Stimulated activated CD8-positive, alpha-beta memory T cell treated with anti-CD3 and anti-CD28 coated beads, Interleukin-15, amount 100 ng/mL, for 4 hours (primary cell): ENCODE data around the gene CNNM2.
"Not testable (repeated sequence)": the region's sequence is repeated elsewhere in the genome, so short reads cannot be mapped to it uniquely, and the experiment has no call there.

Experiments used
- DNase-seq, 2 donors: peaks; one replicate each; pipeline ENCODE4 v3.0.0-alpha.2; 2020; ENCODE audit warnings: low read depth in 2 of 2

CNNM2 gene

GRCh38 chr10:103106539-103106938 lies 188.4 kb downstream of the CNNM2 start:
- no peak for DNase-seq

DNA sequence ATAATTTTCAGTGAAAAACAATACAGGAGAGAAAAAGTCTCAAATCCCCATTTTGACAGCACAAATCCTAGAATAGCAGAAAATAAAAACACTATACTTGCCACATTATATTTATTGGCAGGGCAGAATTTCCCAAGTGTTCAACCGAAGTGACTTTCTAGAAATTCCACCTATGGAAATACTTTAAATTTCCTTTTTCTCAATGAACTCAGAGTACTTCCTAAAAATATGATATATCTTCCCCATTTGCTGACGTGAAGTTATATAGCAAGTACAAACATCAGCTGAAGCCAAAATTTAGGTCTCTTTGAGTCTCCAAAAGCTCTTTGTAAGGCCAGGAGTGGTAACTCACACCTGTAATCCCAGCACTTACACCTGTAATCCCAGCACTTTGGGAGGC lies 191.7 kb downstream of the CNNM2 start:
- DNase-seq = no peak

DNA sequence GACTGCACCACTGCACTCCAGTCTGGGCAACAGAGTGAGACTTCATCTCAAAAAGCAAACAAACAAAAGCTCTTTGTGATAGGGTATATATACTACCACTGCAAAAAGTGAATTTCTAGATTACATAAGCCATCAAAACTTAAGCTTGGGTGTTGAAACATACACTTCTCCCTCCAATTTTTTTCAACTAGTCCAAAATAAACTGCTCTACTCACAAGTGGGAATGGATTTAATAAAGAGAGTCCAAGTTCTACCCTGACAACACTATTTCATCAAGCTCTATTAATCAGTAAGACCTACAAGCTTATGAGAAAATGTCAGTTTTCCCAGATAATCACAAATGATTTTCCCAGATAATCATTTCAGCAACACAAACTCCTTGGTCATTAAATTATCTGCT lies 192.3 kb downstream of the CNNM2 start:
- DNase-seq = no peak

DNA sequence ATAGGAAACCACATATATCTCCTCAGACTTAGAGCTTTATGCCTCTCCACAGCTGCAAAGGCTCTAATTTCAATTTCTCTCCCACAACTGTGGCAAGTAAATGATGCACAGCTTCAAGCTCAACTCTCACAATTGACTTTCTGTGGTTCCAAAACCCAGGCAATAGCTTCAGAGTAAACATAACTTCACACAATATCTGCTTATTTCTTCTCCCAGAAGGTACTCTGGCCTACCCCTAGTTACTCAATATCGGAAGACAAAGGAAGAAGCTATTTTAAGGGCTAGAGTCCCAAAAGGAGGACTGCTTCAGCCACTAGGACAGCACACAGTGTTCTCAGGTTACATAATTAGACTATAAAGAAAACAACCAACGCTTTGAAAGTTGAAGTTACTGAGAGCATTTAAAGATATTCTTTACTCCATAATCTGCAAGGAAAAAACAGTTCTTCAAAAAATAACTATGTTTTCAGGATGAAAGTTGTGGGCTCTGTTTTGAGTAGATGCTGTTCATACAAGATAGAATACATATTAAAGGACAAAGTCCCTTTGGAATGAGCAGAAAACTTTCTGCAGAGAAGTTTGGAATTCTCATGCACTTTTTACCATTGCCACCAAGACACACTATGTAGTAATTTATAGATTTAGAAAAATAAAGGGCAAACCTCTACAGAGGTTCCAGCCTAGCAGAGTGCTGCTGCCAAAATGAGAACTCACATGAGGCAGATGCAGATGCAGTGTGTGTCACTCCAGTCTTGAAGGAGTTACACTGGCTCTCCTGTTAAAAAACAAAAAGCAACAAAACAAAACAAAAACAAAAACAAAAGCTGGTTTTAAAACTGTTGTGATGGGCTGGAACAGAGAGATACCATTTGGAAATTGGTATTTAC lies 193.2 kb downstream of the CNNM2 start:
- no peak for DNase-seq

- no peak for DNase-seq
These were observed 194.1 kb downstream of the CNNM2 start for GRCh38 chr10:103111918-103112877.

- DNase-seq = no peak
These were observed 196.8 kb downstream of the CNNM2 start for GRCh38 chr10:103114876-103115275.

GRCh38 chr10:103117247-103117646 lies 199.2 kb downstream of the CNNM2 start:
- DNase-seq = no peak

DNA sequence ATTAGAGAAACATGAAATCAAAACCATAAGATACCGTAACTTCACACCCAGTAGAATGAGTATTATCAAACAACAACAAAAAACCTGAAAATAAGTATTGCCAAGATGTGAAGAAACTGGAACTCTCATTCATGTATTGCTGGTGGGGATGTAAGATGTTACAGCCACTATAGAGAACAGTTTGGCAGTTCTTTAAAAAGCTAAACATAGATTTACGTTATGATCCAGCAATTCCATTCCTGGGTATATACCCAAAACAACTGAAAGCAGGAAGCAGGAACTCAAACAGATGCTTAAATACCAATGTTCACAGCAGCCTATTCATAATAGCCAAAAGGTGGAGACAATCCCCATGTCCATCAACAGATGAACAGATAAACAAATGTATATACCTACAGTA lies 202.5 kb downstream of the CNNM2 start:
- no peak for DNase-seq

GRCh38 chr10:103120977-103121735 lies 203.1 kb downstream of the CNNM2 start:
- DNase-seq = no peak

- no peak for DNase-seq
These were observed 205.4 kb downstream of the CNNM2 start for GRCh38 chr10:103123282-103124024.

DNA sequence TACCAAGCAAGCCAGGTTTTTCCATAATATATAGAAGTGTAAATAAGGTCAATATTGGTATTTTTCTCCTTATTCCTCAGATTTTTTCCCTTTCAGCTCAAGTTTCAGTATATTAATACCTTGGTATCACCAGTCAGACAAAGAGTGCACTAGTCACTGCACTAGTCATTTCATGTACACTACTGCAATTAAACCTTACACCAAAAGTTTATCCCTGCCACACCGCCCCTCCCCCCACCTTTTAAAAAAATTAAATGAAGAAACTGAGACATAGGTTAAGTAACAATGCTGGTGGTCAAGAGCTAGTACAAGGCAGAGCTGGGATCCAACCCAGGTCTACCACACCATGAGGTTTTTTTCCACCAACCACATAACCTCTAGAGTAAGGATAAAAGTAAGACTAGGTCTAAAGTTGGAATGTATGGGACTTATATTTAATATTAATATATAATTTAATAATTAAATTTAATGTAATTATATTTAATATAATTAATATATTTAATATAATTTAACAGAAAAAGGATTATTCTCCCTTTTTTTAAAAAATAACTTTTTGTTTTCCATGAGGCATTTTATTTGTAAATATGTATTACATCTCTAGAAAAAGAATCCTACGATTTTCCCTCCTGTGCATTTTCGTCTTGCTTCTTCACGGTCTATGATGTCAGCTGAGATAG lies 206.5 kb downstream of the CNNM2 start:
- DNase-seq = no peak

DNA sequence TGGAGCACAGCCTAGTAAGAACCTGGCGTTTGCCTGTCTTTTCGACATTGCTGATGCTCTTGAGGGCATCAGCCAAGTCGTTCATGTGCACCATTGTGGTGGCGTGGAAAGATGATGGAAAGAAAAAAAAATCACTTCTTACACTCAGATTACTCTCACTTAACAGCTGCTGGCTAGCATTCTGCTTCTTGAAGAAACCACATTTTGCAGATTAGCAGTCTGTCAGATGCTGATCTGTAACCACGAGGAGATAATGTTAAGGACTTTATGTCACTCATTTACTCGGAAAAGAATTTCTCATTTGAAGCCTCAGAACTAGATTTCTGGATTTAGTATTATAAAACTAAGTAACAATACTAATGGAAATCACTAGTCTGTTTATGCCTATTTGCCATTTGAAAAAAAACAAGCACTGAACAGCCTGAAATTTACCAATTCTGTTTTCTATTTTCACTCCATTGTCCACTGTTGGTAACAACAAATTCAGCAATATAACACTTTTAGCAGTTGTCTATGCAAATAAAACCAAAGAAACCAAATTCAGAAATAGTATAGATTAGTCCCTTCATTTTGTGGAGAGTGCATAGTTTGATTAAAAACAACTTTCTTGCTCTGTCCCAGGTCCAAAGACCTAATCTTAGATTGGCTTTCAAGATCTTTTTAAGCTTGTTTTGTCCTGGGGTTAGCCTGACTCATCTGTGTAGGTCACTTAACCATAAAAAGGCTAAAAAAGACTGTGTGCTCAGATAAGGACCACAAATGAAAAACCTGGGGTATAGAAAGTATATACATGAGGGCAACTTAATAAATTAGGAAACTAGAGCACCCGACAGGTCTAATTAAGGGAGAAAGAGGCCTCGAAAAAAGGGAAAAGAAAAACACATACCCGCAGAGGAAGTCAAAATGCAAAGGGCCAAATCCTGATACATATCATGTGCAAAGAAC lies 207.5 kb downstream of the CNNM2 start:
- no peak for DNase-seq

DNA sequence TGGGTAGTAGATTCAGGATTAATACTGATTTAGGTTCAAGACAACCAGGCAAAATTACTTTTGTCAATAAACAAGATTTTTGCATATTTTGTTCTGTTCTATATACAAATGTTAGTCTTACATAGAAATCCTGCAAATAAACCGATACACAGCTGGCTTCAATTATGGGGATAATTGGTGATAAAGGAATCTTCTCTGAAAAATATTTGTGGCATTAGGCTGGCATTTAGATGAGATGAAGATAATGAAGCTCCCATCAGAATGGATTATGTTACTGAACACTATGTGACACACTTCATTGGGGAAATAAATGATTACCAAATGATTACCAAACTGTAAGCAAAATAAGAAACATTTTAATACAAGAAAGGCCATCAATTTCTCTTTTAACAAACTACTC lies 209.1 kb downstream of the CNNM2 start:
- DNase-seq = no peak

- DNase-seq = not testable (repeated sequence)
These were observed 212.1 kb downstream of the CNNM2 start for GRCh38 chr10:103130180-103130579.

DNA sequence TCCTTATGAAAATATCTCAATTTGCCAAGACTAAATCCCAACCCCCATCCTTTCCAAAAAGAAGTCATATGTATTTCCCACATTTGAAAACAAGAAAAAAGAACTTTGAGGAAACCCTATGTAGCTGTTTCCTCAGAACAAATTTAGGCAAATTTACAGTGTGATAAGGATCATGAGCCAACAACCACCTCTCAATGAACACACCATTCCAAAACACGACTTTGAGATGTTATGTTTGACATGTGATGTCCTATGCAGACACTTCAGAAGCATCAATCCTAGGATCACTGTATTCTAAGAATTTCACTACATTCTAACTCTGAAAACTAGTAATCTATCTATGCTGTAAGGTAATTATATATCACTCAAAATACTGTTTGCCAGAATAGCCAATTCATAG lies 212.8 kb downstream of the CNNM2 start:
- no peak for DNase-seq

DNA sequence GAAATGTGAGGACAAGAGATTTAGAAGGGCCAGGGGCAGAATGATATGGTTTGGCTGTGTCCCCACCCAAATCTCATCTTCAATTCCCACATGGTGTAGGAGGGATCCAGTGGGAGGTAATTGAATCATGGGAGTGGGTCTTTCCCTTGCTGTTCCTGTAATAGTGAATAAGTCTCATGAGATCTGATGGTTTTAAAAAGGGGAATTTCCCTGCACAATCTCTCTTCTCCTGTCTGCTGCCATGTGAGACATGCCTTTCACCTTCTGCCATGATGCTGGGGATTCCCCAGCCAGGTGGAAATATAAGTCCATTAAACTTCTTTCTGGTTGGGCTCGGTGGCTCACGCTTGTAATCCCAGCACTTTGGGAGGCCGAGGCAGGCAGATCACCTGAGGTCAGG lies 217.1 kb downstream of the CNNM2 start:
- DNase-seq = not testable (repeated sequence)

DNA sequence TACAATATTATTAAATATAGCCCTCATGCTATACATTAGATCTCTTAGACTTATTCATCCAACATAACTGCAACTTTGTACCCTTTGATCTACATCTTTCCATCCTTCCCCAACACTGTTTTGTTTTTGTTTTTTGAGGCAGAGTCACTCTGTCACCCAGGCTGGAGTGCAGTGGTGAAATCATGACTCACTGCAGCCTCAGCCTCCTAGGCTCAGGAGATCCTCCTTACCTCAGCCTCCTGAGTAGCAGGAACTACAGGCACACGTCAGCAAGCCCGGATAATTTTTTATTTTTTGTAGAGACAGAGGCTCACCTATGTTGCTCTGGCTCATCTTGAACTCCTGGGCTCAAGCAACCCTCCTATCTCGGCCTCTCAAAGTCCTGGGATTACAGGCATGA lies 221.7 kb downstream of the CNNM2 start:
- DNase-seq = no peak
